Ecto neural progenitor cell (in vitro differentiated cells): ENCODE results near the gene CCNDBP1.
"Not testable (repeated sequence)": the region's sequence is repeated elsewhere in the genome, so short reads cannot be mapped to it uniquely, and the experiment has no call there.

Experiments
- DNase-seq: peaks from one replicate; pipeline ENCODE4 v3.0.0-alpha.2; 2018; ENCODE audit warnings: low spot score

CCNDBP1 gene

GRCh38 chr15:43215961-43216360 is 30.8 kb downstream of the CCNDBP1 start:
- no peak for DNase-seq

- peak; percentile 76 for DNase-seq
Observed at GRCh38 chr15:43218908-43219706, 33.9 kb downstream of the CCNDBP1 start.

GRCh38 chr15:43219929-43220928 is 35.0 kb downstream of the CCNDBP1 start:
- DNase-seq: no peak

- DNase-seq: no peak
Observed at GRCh38 chr15:43220991-43221403, 35.8 kb downstream of the CCNDBP1 start, which contains the start of gene EPB42. Gene EPB42 (minus strand): TSS chr15:43221018. CDS start chr15:43220825, 193 bp downstream.

GRCh38 chr15:43221422-43221821 is 36.2 kb downstream of the CCNDBP1 start:
- DNase-seq: no peak

GRCh38 chr15:43225201-43225949 is 40.2 kb downstream of the CCNDBP1 start:
- DNase-seq: no peak

- not testable (repeated sequence) for DNase-seq
Observed at GRCh38 chr15:43225950-43226255, 40.7 kb downstream of the CCNDBP1 start.

GRCh38 chr15:43226436-43227305 is 41.5 kb downstream of the CCNDBP1 start:
- DNase-seq: no peak

- no peak for DNase-seq
Observed at GRCh38 chr15:43229977-43230376, 44.8 kb downstream of the CCNDBP1 start.

GRCh38 chr15:43230640-43231115 is 45.5 kb downstream of the CCNDBP1 start:
- DNase-seq: no peak

GRCh38 chr15:43232289-43232874 is 47.2 kb downstream of the CCNDBP1 start:
- DNase-seq: no peak

GRCh38 chr15:43235536-43235935 is 50.3 kb downstream of the CCNDBP1 start:
- no peak for DNase-seq

- no peak for DNase-seq
Observed at GRCh38 chr15:43237842-43238470, 52.8 kb downstream of the CCNDBP1 start.

GRCh38 chr15:43238671-43239131 is 53.5 kb downstream of the CCNDBP1 start:
- no peak for DNase-seq

GRCh38 chr15:43239732-43240491 is 54.7 kb downstream of the CCNDBP1 start:
- no peak for DNase-seq

GRCh38 chr15:43241100-43241499 is 55.9 kb downstream of the CCNDBP1 start:
- no peak for DNase-seq

- no peak for DNase-seq
Observed at GRCh38 chr15:43242616-43243015, 57.4 kb downstream of the CCNDBP1 start.

- no peak for DNase-seq
Observed at GRCh38 chr15:43243020-43243645, 57.9 kb downstream of the CCNDBP1 start.

GRCh38 chr15:43244092-43244491 is 58.9 kb downstream of the CCNDBP1 start:
- DNase-seq: no peak
